Measurements from ENCODE around the gene CLECL1.
"Not testable (repeated sequence)": the region's sequence is repeated elsewhere in the genome, so short reads cannot be mapped to it uniquely, and the experiment has no call there.

The CLECL1 gene

DNA sequence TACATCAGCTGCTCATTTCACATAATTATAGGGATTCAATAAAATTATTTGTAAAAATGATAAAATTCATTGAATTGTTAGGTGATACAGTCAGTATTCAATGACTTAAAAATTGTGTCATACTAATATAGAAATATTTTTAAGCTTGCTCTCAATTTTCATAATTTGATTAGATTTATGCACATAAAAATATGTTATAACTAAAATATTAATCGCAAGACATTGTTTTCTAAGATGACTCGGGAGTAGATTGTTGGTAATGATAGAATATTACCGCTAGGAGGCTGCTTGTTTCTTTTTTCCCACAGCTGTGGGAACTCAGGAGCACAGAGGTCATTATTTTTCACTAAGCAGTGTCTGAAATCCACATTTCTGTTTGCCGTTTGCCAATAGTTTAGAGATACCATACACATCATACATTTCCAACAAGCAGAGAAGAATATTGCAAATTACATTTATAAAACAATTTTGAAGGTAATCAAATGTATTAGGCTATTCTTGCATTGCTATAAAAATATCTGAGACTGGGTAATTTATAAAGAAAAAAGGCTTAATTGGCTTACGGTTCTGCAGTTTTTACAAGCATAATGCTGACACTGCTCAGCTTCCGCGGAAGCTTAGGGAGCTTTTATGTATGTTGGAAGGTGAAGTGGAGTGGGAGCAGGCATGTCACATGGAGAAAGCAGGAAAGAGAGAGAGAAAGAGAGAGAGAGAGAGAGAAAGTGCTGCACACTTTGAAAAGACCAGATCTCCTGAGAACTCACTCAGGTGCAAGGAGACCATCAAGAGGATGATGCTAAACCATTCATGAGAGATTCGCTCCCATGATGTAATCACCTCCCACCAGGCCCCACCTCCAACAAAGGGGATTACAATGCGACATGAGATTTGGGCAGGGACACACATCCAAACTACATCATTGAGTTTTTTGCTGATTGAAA lies 18.6 kb upstream of the CLECL1 start:
- peak; percentile 77 for DNase-seq

DNA sequence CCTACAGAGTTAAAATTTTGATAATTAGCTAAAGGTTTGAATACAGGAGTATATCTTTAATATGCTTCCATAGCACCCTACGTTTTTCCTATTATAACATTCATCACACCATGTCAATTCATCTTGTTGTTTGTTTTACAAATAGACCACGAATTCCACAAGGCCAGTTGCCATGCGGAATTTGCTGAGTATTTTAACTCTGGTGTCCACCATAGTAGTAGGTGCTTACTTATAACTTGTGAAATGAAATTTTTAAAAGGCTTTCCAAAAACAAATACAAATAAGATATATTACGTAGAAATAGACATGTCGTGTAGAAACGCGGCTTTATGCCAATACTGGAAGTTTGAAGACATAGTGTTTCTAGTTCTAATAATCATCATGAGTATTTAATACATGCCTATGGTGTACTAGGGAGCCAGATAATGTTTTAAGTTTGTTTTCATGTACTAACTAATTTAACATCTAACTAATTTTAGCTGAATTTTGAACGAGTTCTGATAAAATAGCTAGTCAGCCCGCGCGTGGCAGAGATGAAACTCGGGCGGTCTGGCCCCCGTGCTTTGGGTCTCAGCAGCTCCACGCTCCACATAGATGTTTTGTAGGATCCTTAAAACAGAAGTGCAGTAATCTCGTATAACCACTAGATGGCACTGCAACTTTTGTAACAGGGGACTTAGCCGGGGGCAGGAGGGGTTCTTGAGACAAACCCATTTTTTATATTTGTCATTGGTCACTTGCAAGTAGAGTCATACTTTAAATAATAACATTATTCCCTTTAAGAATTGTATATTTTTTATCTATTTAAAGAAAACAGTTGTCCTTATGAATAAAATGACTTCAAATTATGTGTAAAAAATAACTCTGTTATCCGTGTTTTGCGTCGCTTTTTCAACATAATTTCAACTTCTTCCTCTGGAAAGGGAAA lies 17.6 kb upstream of the CLECL1 start:
- peak; percentile 82 for DNase-seq

DNA sequence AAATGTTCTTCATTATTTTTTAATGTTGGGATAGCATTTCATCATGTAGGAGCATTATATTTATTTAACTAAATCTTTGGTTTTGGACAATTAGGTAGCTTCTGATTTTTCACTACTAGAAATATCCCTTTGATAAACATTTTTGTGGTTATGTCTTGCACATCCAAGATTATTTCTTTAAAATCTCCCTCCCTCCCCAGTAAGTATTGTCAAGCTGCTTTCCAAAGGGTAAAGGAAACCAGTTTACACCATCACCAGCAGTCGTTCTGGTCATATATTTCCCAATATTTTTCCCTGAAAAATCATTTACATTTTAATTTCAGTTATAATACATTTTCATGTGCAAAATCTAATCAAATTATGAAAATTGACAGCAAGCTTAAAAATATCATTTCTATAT lies 16.7 kb upstream of the CLECL1 start:
- DNase-seq: no peak

DNA sequence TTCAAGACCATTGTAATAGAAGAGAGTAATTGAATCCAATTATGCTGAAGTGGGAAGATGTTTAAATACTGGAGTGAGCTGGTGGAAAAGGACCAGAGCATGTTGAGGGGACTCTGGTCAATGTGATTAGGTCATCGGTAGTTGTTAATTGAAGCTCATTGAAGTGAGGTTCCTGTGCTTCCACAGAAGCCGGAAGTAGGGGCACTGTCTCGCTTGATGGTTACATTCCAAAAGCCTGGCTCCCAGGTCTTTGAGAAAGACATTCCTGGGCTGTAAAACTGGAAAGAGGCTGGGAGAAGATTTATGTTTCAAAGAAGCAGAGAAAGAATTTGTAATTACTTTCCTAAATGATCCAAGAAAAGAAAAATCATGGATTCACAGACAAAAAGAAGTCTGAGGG lies 12.3 kb upstream of the CLECL1 start:
- no peak for DNase-seq

DNA sequence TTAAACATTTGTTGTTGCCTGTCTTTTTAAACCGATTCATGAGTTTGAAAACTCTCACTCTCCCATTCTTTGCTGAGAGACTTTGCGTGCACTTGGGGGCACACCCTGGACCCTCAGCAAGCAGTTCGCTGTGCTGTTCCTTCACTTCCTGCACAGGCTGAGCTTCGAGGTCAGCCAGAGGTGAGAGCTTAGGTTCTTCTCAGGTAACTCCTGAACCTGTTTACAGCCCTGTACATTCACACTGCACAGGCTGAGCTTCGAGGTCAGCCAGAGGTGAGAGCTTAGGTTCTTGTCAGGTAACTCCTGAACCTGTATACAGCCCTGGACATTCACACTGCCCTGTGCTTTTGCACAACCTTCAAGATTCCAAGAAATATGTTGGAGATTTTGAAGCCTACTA lies 9.8 kb upstream of the CLECL1 start:
- DNase-seq: peak; percentile 74

DNA sequence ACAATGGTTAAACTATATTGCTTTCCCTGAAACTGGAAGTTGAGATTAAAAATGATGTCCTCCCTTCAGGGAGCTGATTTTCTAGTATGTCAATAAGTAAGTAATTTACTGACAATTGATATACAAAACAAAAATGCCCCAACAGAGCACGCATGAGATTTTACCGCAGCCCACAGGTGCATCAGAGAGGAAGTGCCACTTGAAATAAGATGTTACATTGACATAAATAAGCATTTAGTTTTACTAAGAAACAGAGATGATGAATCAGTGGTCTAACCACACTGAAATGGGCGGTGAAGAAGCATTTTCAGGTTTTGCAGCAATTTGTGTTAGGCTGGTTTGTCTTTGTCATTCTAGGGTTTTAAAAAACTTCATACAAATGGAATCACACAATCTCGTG lies 8.8 kb upstream of the CLECL1 start:
- DNase-seq: peak; percentile 88

DNA sequence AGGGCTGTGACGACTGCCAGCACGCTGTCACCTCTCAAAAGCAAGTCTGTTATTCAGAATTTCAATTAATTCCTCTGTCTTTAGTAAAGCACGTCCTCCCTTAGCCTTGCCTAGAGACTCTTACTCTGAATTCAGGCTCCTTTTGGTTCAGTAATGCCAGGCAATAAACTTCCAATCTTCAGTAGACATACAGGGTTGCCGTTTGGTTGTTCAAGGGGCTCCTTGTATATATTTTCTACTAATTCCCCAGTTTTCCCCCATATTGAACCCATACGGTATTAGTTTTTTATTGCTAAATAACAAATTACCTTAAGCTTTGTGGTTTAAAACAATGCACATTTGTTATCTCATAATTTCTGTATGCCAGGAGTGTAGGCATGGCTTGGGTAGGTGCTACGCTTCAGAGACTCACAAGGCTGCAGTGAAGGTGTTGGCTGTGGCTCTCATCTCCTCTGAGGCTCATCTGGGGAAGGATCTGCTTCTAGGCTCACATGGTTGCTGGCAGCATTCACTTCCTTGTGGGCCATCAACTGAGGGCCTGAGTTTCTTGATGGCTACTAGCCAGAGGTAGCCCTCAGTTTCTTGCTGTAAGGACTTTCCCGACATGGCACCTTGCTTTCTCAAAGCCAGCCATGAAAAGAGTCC lies 7.3 kb upstream of the CLECL1 start:
- DNase-seq: no peak

DNA sequence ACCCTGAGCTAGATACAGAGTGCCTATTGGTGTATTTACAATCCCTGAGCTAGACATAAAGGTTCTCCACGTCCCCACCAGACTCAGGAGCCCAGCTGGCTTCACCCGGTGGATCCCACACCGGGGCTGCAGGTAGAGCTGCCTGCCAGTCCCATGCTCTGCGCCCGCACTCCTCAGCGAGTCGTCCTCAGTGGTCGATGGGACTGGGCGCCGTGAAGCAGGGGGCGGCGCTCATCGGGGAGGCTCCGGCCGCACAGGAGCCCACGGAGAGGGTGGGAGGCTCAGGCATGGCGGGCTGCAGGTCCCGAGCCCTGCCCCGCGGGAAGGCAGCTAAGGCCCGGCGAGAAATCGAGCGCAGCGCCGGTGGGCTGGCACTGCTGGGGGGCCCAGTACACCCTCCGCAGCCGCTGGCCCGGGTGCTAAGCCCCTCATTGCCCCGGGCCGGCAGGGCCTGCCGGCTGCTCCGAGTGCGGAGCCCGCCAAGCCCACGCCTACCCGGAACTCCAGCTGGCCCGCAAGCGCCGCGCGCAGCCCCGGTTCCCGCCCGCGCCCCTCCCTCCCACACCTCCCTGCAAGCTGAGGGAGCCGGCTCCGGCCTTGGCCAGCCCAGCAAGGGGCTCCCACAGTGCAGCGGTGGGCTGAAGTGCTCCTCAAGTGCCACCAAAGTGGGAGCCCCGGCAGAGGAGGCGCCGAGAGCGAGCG lies 6.7 kb upstream of the CLECL1 start:
- not testable (repeated sequence) for DNase-seq

DNA sequence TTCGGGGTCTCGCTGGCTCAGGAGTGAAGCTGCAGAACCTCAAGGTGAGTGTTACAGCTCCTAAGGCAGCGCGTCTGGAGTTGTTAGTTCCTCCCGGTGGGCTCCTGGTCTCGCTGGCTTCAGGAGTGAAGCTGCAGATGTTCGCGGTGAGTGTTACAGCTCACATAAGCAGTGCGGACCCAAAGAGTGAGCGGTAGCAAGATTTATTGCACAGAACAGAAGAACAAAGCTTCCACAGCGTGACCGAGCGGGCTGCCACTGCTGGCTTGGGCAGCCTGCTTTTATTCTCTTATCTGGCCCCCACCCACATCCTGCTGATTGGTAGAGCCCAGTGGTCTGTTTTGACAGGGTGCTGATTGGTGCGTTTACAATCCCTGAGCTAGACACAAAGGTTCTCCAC lies 6.0 kb upstream of the CLECL1 start:
- DNase-seq: not testable (repeated sequence)

DNA sequence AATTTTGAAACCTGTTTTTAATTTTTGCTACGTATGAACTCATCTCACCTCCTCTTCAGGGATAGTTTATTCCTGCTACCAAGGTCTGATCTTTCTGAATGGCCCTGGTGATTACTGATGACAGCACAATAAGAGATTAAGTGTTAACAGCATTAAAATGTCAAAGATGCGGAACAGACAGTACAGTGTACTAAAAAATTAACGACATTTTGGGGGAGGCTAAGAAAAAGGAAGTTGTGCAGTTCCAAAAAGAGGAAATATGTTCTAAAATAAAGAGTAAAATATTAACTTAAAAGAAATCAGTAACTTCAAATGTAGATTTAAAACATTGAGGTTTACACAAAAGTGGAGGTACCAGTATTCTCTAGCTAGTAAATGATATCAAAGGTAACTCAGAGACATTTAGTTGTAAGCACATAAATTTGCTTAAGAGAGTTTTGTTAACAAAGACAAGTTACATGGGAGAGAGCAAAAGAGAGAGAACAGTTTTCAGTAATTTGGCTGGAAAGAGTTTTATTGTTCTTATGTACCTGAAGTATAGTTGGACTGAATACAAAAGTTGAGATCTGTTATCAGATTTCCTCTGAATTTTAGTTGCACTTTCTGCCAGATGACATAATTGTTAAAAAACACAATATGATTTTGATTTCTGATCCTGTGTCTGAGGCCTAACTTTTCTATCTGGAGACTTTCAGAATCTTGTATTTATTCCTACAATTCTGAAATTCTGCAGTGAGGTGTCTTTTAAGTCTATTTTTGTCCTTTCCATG lies 4.2 kb upstream of the CLECL1 start:
- no peak for DNase-seq

DNA sequence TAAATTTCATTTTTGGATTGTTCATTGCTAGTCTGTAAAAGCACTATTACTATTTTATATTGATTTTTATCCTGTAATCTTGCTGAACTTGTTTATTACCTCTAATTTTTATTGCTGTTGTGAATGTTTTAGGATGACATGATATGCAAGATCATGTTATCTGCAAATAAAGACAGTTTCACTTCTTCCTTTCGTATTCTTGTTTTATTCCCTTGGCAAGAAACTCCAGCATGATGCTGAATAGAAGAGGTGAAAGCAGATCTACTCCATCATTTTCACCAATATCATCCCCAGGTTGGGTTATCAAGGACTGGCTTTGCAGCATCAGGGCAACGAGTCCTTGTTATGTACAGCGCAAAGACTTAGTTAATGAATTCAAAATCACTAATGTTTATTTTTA lies 2.7 kb upstream of the CLECL1 start:
- DNase-seq: no peak

DNA sequence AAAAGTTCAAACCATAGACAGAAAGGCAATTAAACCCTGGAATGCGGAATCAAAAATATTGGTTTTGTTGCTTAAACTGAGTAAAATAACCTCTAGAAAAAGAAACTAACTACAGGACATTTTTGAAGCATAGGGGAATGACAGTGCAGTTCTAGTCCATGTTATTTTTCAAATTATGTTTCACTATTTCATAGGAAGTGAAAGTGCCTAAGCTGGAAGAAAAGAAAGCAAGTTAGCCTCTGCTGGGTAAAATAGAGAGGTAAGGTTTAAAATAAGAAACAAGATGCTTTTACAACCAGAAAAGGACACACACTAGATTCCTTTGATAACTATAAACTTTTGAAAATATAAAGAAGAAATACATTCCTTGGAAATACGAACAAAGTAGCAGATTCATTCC lies 1.1 kb downstream of the CLECL1 start:
- no peak for DNase-seq

DNA sequence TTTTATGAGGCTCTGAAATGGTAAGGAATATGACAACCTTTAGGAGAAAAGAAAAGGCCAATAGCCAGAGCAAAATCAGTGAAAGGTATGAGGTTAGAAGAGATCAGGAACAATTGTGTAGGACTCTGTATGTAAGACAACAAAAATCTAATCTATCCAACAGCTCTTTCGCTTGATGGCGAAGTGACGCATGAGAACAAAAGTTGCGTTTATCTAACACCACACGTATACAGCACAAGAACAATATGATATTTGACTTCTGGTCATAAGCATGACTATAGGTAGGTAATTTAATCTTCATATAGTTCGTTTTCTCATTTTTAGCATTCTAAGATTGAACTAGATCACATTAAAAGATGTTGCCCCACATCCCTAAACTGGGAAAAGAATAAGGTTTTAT lies 1.5 kb downstream of the CLECL1 start:
- no peak for DNase-seq

DNA sequence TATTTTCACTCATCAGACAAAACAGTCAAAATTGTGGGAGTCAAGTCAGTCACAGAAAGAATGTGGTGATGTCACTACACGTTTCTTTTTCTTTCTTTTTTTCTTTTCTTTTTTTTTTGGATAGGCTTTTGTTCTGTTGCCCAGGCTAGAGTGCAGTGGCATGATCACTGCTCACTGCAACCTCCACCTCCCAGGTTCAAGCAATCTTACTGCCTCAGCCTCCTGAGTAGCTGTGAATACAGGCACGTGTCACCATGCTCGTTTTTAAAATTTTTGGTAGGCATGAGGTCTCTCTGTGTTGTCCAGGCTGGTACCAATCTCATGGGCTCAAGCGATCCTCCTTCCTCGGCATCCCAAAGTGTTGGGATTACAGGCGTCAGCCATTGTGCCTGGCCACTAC lies 2.3 kb downstream of the CLECL1 start:
- no peak for DNase-seq

DNA sequence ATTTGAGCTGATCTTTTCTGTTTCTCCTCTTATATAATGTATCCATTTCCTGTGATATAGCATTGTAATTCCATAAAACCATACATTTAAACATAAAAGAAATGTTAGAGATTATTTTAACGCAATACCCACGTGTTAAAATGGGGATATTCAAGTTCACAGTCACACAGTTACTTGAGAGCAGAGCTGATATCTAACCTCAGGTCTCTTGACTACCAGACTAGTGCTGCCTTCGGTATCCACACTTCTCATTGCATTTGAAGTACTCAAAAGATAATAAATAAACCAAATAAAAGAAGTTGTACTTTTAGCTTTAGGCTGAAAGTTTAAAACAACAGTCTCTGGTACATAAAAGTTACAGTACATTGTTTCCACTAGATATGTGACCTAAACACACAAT lies 2.9 kb downstream of the CLECL1 start:
- no peak for DNase-seq

DNA sequence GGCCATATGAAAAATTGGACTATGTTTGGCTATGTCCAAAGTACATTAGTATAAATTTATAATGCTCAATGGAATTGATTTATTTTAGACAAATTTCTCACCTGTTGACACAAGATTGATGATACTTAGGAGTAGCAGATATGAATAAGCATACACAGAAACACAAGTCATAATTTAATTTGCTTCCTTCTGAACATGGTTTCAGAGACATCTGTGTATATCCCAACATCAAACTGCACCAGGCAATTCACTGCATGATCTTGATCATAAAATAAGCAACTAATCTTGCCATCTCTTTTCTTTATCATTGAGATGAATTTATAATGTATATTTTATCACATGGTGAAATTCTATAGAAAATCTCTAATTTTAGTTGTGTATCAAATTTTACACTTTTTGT lies 3.8 kb downstream of the CLECL1 start:
- DNase-seq: no peak

DNA sequence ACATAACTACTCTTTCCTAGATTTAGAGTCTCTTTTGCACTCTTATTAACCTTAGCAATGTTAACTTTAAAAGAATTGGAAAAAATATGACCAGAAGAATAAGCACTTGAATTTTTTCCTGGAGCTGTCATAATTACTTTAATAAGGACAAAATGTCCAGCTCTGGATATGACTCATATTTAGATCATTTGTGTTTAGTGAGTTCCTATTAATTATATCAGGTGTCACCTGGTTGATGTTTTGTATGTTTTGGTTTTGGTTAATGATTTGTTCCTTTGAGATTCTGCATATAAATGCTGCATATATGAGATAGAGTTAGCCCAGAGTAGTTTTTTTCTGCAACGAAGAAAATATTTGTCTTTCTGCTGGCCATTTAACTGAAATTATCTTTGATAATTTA lies 5.1 kb downstream of the CLECL1 start:
- DNase-seq: no peak

DNA sequence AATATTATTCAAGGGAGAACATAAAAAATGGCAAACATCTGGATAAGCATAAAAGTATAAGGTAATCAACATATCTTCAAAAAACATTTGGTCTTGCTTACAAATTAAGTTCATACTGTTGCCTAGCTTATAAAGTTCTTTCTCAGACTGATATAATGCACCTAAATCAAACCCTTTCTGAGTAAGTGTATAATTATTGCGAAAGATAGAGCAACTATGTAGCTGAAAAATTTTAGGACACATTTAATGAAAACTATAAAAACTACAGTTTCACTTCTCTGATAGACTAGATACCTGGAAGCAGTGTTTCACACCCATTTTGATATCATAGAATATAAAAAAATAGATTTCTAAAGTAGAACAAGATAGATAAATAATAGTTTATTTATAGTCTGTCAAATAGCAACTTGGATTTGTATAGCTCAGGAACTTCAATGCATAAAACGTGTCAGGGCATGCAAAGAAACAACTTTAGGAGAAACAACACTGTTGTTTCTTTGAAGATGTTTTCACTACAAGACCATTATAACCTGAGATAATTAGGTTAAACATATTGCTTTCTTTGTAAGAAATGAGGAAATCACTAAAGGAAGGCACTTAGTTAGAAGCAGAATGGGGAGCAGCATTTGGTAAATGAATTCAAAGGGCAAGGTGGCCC lies 7.6 kb downstream of the CLECL1 start:
- no peak for DNase-seq

DNA sequence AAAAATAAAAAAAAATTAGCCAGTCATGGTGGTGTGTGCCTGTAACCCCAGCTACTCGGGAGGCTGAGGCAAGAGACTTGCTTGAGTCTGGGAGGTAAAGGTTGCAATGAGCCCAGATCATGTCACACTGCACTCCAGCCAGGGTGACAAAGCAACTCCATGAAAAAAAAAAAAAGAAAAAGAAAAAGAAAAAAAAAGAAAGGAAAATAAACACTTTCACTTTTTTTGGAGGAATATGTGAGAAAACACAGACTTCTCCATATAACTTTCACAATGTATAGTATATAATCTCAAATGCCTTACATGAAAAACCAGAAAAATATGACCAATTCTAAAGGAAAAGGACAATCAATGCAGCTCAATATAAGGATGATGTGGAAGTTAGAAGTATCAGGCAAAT lies 8.9 kb downstream of the CLECL1 start:
- DNase-seq: no peak

DNA sequence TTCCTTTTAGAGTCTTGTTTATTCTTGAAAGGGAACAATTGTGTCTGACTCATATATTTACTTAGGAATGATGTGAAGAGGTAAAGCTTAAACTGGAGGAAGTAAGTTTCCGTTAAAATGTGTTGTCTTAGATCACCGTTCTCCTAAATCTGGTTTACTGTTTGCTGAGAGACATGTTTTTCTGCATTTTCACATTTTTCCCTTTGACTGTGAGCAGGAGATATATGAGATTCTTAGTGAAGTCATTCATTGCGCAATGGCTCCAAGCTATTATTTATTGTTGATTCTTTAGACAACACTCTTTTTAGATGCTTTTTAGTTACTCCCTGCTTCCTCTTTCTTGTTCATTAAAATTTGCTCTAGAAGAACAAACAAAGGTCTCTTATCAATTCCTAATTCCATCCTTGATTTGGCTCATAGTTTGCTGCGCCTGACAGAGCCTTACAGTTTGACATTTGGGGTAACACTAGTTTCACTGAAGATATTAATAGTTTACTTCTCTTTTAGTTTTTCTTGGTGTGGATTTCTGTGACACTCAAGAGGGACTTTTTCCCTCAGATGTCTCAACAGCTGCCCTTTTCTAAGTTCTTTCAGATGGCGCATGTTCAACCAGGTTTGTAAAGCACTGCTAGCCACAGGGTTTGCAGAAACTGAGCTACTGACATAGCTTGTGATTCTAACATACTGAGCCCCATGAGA lies 11.4 kb downstream of the CLECL1 start:
- DNase-seq: no peak

DNA sequence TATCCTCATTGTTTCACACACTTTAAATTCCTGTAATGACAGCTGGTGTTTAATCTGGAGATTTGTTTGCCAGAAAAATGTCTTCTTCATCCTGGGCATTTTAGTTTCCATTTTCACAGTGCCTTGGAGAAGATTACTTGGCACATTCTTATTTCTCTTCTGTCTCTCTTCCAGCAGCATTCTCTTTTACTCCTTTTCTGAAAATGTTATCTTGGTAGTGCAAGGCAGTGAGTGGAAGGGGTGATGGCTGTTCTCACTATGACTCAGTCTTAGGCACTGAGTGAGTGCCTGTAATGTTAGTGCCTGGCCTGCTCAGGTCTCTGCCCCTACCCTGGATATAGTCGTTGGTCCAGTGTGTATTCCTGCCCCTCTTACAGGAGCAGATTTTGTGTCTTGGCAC lies 13.1 kb downstream of the CLECL1 start:
- no peak for DNase-seq
